ENCODE measurements around the gene THRB.

The THRB gene

DNA sequence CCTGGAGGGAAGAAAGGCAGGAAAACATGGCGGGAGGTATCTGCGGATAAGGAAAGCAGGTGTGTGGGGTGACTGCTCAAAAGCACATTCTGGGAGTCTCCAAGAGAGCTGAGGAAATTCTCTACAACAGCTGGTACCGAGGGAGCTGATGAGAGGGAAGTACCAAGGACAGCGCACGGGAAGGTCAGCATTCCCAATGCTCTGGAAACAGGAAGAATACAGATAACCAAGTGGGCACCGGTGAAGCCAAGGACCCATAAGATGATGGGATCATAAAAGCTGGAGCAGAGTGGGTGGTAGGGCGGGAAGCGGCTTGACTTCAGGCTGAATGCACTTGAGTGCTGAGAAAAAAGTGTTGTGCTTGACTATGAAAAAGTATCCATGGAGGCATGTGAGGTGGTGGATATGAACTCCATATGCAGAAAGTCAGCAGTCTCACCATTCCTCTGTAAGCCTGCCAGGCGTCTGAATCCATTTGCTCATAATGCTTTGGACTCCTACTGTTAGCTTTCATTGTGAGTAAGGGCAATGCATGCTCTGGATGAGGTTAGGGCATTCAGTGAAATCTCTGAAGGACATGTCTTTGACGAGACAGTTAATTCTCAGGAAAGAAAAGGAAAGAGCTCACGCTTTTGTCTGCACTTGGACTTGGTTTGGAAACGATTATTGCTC, 334.1 kb downstream of the THRB start:
- no peak for DNase-seq

- DNase-seq: no peak
Observed at GRCh38 chr3:24158761-24159454, 335.7 kb downstream of the THRB start.

GRCh38 chr3:24157106-24157505, 337.5 kb downstream of the THRB start:
- DNase-seq: no peak

- no peak for DNase-seq
Observed at GRCh38 chr3:24156466-24156865, 338.2 kb downstream of the THRB start.

GRCh38 chr3:24155276-24155675, 339.4 kb downstream of the THRB start:
- DNase-seq: no peak

GRCh38 chr3:24154781-24155180, 339.9 kb downstream of the THRB start:
- DNase-seq: no peak

GRCh38 chr3:24154013-24154695, 340.5 kb downstream of the THRB start:
- no peak for DNase-seq

DNA sequence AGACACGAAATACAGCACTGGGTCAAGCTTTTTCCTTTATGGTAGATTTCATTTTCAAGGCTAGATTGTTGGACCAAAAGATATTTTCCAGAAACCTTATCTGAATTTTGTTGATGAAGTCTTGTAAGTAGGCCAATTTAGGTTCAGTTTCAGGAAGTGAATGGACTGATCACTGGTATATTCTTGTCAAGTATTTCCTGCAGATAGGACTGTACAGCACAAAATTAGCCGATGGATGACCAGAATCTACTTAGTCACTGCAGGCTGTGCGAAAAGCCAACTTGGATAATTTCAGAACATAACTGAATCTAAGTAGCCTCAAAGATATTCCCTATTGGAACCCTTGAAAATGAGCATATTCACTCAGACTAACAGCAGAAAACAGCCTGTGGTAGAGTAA, 343.1 kb downstream of the THRB start:
- no peak for DNase-seq

- DNase-seq: no peak
Observed at GRCh38 chr3:24149032-24149431, 345.6 kb downstream of the THRB start.

DNA sequence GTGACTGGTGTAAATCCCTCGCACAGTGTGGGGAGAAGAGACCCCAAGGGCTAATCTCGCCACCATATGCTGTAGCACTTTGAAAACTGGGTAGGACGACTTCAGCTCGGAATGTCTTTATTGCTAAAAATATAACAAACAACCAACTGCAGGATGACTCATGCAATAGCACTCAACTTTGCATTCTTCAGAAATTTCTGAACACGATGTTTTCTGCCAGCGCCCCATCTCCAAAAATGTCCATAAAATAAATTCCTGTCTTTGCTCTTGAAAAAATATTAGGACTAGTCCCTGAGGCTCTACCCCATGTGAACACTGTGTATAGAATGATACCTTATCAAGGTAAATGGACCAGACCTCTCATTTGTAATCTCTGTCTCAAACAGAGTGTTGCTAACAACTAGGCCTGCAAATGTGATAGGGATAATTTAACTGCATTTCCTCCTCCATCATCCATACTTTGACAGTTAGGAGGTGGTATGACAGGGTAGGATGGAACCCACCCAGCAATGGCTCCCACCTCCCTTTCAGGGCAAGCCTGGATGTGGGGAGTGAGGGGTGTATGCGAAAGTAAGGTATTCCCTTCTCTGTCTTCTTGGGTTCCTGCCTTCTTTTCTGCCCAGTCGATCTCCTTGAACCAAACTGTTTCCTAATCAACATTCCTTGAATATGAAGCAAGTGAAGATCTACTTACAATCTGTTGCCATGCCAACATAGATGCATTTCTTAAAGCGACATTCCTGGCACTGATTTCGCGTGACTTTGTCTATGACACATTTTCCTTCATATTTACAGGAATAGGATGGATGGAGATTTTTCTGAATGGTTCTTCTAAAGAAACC, 348.4 kb downstream of the THRB start:
- no peak for DNase-seq

- no peak for DNase-seq
Observed at GRCh38 chr3:24145481-24145880, 349.2 kb downstream of the THRB start.

DNA sequence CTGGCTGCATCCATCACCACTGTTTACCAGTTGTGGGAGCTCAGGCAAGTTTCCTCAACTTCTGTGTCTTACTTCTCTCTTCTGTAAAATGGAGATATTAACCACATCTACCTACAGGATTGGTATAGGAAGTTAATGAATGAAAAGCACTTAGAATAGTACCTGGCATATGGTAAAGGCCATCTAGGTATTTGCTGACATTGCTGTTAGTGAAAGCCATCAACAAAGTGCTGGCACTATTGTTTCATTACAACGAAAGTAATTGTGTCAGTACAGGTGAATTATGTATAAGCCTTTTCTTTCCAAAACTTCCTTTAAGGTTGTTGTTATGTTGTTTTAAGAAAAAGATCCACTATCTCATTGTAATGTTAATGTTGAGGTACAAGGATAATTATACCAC, 352.5 kb downstream of the THRB start:
- DNase-seq: no peak

DNA sequence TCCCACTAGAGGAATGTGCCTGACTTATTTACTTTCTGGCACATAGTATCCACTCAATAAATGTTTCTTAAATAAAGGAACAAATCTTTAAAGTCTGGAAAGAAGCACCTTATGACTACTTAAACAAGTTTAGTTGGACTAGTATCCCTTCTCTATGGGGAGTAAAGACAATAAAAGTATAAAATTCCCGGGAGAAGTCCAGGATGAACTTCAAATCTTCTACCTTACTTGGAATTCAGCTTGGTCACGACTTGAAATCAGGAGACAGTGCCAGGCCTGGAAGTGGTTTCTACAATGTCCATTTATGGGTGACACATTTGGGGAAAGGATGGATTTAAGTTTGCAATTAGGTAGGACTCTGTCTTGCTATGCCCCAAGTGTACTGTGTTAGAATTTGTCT, 353.1 kb downstream of the THRB start:
- no peak for DNase-seq

- no peak for DNase-seq
Observed at GRCh38 chr3:24139463-24140412, 354.9 kb downstream of the THRB start.

GRCh38 chr3:24138876-24139256, 355.8 kb downstream of the THRB start:
- no peak for DNase-seq

DNA sequence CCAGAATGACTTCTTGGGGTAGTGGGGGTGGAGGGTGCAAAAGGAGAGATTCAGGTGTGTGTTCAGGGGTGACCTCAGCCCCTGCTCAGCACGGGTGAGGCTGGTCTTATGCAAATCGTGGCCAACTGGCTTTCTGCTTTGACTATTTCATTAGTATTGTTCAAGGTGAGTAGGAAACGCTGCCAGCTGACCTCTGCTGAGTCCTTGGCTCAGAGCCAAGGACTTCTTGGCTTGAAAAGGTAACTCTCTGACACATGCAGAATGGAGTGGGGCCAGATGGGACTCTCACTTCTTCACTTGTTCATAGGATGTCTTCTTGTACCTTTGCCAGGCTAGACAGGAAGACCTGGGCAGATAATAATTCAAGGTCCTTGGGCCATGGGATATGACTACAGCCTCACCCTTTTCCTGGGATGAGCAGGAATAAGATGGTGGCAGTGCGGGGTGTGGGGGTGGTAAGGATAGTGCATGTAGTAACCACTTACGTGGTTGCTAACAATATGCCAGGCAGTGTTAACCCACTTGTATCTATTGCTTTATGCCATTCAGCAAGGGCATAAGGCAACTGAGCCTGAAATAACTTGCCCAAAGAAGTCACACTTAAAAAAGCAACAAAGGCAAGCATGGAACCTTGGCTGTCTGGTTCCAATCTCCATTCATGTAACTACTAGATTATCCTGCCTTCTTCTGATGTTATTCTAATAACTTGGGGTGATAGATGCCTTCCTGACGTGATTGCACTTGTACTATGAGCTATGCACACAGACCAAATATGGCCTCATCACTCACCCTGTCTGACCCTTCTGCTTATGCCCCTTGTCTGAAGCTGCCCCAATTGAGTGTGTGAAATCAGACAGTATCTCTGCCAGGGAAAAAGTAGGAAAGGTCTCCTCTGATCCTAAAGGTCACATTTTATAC, 356.4 kb downstream of the THRB start:
- no peak for DNase-seq

GRCh38 chr3:24137334-24137733, 357.3 kb downstream of the THRB start:
- DNase-seq: no peak

DNA sequence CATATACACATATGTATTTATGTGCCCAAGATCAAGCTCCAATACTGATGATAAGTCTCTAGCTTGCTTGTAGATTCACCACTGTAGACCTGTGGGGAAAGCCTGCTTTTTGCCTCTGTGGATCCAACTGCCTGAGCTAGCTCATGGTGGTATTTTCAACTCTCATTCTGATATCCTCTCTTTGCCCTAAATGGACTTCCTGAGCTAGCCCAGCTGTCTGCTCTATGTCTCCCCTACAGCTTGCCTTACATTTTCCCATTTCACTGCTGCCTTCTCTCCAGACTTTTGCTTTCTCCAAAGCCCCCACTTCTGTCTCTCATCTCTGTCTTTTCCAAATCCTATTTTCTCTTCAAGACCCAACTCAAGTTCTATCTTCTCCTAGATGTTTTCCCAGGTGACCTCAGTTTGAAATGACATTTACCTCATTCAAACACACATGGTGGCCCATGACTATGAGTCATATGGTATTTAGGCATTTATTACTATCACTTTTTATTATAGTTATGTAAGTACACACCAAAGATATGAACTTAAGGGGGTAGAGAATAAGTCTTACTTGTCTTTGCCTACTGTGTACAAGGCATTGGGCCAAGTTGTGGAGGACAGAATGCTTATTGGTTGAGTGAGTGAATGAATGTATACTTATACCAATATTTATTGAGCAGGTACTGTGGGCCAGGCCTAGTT, 357.9 kb downstream of the THRB start:
- DNase-seq: no peak

DNA sequence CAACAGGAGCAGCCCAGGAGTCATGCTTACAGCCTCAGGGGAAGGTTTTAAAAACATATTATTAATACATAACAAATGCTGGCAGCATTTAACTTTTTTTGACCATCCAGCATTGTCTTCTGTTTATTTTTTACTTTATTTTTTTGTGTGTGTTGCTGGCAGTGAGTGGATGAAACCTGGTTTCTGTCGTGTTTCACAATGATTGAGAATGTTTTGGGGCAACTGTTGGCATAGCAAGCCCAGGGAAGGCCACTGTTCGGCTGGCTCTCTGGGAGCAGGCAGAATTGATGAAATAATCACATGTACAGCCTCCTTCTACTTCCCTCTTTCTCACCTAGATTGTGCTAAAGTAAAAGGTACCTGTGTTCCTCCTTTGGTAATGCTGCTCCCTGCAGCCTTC, 359.4 kb downstream of the THRB start:
- no peak for DNase-seq

GRCh38 chr3:24133942-24134341, 360.7 kb downstream of the THRB start:
- DNase-seq: no peak

Measured in CD4-positive, alpha-beta T cell treated with Interferon gamma for 1 hour (primary cell).